Gastroesophageal sphincter (tissue), 4 donors: Measurements from ENCODE around the gene MSANTD2. TPM values are rescaled to one million over a fixed set of nuclear protein-coding genes. Genes with fewer than 3 reads are reported as not detected.

ENCODE experiments used
- ATAC-seq: fragments of 150-250 bp; one replicate; pipeline ENCODE4 v1.9.1; 2016; ENCODE audit warnings: mild to moderate bottlenecking, moderate library complexity
- H3K27ac ChIP-seq, 4 donors: fragments of 200-600 bp; sonication (generic) in 3 of 4; 1 replicate in 3 of 4; 2 replicates in 1 of 4; pipeline ENCODE4 v1.5.1; 2016 to 2019
- H3K27me3 ChIP-seq: fragments of 200-600 bp; sonication (generic); one replicate; pipeline ENCODE4 v1.5.1; 2019
- H3K36me3 ChIP-seq, 2 donors: fragments of 200-600 bp; sonication (generic); one replicate each; pipeline ENCODE4 v1.5.1; 2019; ENCODE audit warnings: control low read depth in 1 of 2
- H3K4me1 ChIP-seq, 3 donors: fragments of 200-600 bp; sonication (generic); 1 replicate in 2 of 3; 2 replicates in 1 of 3; pipeline ENCODE4 v1.5.1; 2016 to 2019; ENCODE audit warnings: control low read depth in 2 of 3
- H3K4me3 ChIP-seq, 2 donors: fragments of 200-600 bp; sonication (generic); one replicate each; pipeline ENCODE4 v1.5.1; 2019; ENCODE audit warnings: mild to moderate bottlenecking in 1 of 2, moderate library complexity in 1 of 2
- H3K9me3 ChIP-seq, 3 donors: fragments of 200-600 bp; sonication (generic); one replicate each; pipeline ENCODE4 v1.5.1; 2017 to 2019; ENCODE audit warnings: control low read depth in 2 of 3
- CTCF ChIP-seq, 4 experiments: fragments of 200-600 bp in 2 of 4; fragments of 450-650 bp in 2 of 4; sonication (generic) in 1 of 4; IDR thresholded peaks; one replicate each; pipeline ENCODE4 v1.5.1; 2017 to 2019; ENCODE audit warnings: antibody characterized with exemption in 4 of 4, mild to moderate bottlenecking in 2 of 4, moderate library complexity in 2 of 4
- EP300 ChIP-seq: sonication (generic); formaldehyde crosslinking; IDR thresholded peaks from one replicate; pipeline ENCODE4 v1.6.1; 2017; ENCODE audit warnings: antibody characterized with exemption, mild to moderate bottlenecking
- POLR2A ChIP-seq, 2 donors: fragments of 450-650 bp; IDR thresholded peaks; one replicate each; pipeline ENCODE4 v1.6.1; 2017; ENCODE audit warnings: antibody characterized with exemption in 2 of 2, mild to moderate bottlenecking in 2 of 2, moderate library complexity in 1 of 2
- POLR2AphosphoS5 ChIP-seq: sonication (generic); formaldehyde crosslinking; IDR thresholded peaks from one replicate; pipeline ENCODE4 v1.6.1; 2017; ENCODE audit warnings: antibody characterized with exemption
- WGBS, 2 donors: methylation state at CpG; one replicate each; pipeline ENCODE4 v1.1.5; 2018; ENCODE audit warnings: low coverage in 1 of 2; 5-methylcytosine and 5-hydroxymethylcytosine counted together
- total RNA-seq, 4 donors: library from RNA; depleted of rRNA; stranded (reverse); fragments of >200 nt; gene quantifications; one replicate each; pipeline ENCODE4 v1.1.0, GENCODE V29; 2016

The MSANTD2 gene
- total RNA-seq, 4 donors from 2014 or later: 7.0 to 34.9 (median 13.0) TPM

- Histone ChIP-seq H3K9me3 (no peaks in the 10 kb centered on the region), H3K4me3 (no peak overlapping the region), H3K27me3 (peaks cover 88% of the 10 kb centered on the region), H3K27ac (no peak overlapping the region), H3K36me3 (peaks cover 0 to 3% of the 10 kb centered on the region in 2 donors), H3K4me1 (peaks cover 0 to 31% (median 7%) of the 10 kb centered on the region in 3 donors)
- no peak for ATAC-seq
- WGBS, 2 donors: 93% methylated on average over 3 of the region's 7 CpGs; no CpG with 5 or more reads in 1 of the 2 donors
- no peak for TF ChIP-seq POLR2A (IDR thresholded peaks at IDR 0.05)
- no peak for TF ChIP-seq EP300
- no peak for TF ChIP-seq CTCF (IDR thresholded peaks at IDR 0.05)
- no peak for TF ChIP-seq POLR2AphosphoS5
Observed at GRCh38 chr11:124753624-124754023, 46.6 kb downstream of the MSANTD2 start.

GRCh38 chr11:124753205-124753604 is 47.0 kb downstream of the MSANTD2 start:
- TF ChIP-seq POLR2A (IDR thresholded peaks at IDR 0.05): no peak
- no peak for TF ChIP-seq POLR2AphosphoS5
- no peak for TF ChIP-seq CTCF (IDR thresholded peaks at IDR 0.05)
- no peak for TF ChIP-seq EP300
- Histone ChIP-seq H3K4me3 (no peak overlapping the region), H3K36me3 (peaks cover 0 to 3% of the 10 kb centered on the region in 2 donors), H3K27me3 (peaks cover 88% of the 10 kb centered on the region), H3K27ac (no peak overlapping the region), H3K4me1 (peaks cover 0 to 27% (median 3%) of the 10 kb centered on the region in 3 donors), H3K9me3 (no peaks in the 10 kb centered on the region)
- ATAC-seq: no peak

GRCh38 chr11:124752471-124753102 is 47.6 kb downstream of the MSANTD2 start:
- no peak for ATAC-seq
- Histone ChIP-seq H3K27ac (no peak overlapping the region), H3K36me3 (peaks cover 0 to 3% of the 10 kb centered on the region in 2 donors), H3K9me3 (no peaks in the 10 kb centered on the region), H3K27me3 (peaks cover 88% of the 10 kb centered on the region), H3K4me1 (peaks cover 0 to 23% (median 0%) of the 10 kb centered on the region in 3 donors), H3K4me3 (no peak overlapping the region)
- TF ChIP-seq POLR2A (IDR thresholded peaks at IDR 0.05) (no peak), POLR2AphosphoS5 (no peak), EP300 (no peak), CTCF (IDR thresholded peaks at IDR 0.05) (no peak)
- 16 to 57% methylated on average over 5 to 6 of the region's 10 CpGs for WGBS, 2 donors

GRCh38 chr11:124751741-124752470 is 48.3 kb downstream of the MSANTD2 start, which contains the start of gene VSIG2:
Gene VSIG2, minus strand, starts transcription at chr11:124752255. Its CDS starts 118 bp downstream, at chr11:124752137.
- Histone ChIP-seq H3K27me3 (peaks cover 88% of the 10 kb centered on the region), H3K9me3 (no peaks in the 10 kb centered on the region), H3K27ac (no peak within 1 kb of the TSS), H3K36me3 (peaks cover 0 to 3% of the 10 kb centered on the region in 2 donors), H3K4me3 (no peak within 1 kb of the TSS), H3K4me1 (peaks cover 0 to 23% (median 4%) of the 10 kb centered on the region in 3 donors)
- no peak for ATAC-seq
- TF ChIP-seq CTCF (IDR thresholded peaks at IDR 0.05): no peak
- no peak for TF ChIP-seq POLR2A (IDR thresholded peaks at IDR 0.05)
- TF ChIP-seq EP300: no peak
- TF ChIP-seq POLR2AphosphoS5: no peak
- 5 to 28% methylated on average over 4 to 15 of the region's 42 CpGs for WGBS, 2 donors
